HCT116 (cell line): ENCODE measurements around the gene PARVG.

ENCODE experiments used
- CEBPB ChIP-seq: IDR thresholded peaks from 2 replicates; pipeline ENCODE4 v1.6.1; 2012; ENCODE audit warnings: low read depth
- CTCF ChIP-seq, 3 experiments: fragments of 200-600 bp in 1 of 3; sonication (generic) in 1 of 3; IDR thresholded peaks in 2 of 3; conservative IDR thresholded peaks in 1 of 3; 2 replicates each; pipeline ENCODE4 v1.5.1; 2012 to 2017; ENCODE audit warnings: low read depth in 2 of 3, low read length in 2 of 3, antibody characterized with exemption in 1 of 3, borderline replicate concordance in 1 of 3, control low read depth in 1 of 3, mild to moderate bottlenecking in 1 of 3, mixed read lengths in 1 of 3, mixed run types in 1 of 3, moderate library complexity in 1 of 3; ENCODE audit not compliant: insufficient read depth in 1 of 3
- ZNF274 ChIP-seq: fragments of 200-500 bp; sonication (Bioruptor generic); IDR thresholded peaks from 2 replicates; pipeline ENCODE4 v1.6.1; 2014; ENCODE audit warnings: mild to moderate bottlenecking, low read depth, low read length, inconsistent platforms

- TF ChIP-seq CTCF (IDR thresholded peaks at IDR 0.05 in 2 of 3, conservative IDR thresholded peaks at IDR 0.05 in 1 of 3; ENCODE audit: borderline replicate concordance in 1 of 3, insufficient read depth in 1 of 3, low read depth in 2 of 3, low read length in 2 of 3) = no peak
- TF ChIP-seq CEBPB = no peak
- no peak for TF ChIP-seq ZNF274
Measured at GRCh38 chr22:44136786-44137185, 43.9 kb upstream of the PARVG start.
